H9 (cell line): ENCODE results near the gene RAPGEF6. TPM values are rescaled to one million over a fixed set of nuclear protein-coding genes. Genes with fewer than 3 reads are reported as not detected.

ENCODE experiments used
- DNase-seq: peaks from one replicate; pipeline ENCODE4 v3.0.0-alpha.2; 2017
- H2AFZ ChIP-seq: one replicate; pipeline ENCODE4 v1.6.1; 2013; ENCODE audit warnings: mild to moderate bottlenecking, low read length, control low read depth, moderate library complexity
- H2AK5ac ChIP-seq: 2 replicates; pipeline ENCODE4 v1.6.1; 2013; ENCODE audit warnings: low read length, control low read depth, mixed read lengths; ENCODE audit not compliant: insufficient read length
- H2BK120ac ChIP-seq: one replicate; pipeline ENCODE4 v1.6.1; 2013; ENCODE audit warnings: low read depth, mild to moderate bottlenecking, low read length, control low read depth, inconsistent platforms; ENCODE audit not compliant: poor library complexity, severe bottlenecking
- H2BK12ac ChIP-seq: 2 replicates; pipeline ENCODE4 v1.6.1; 2013; ENCODE audit warnings: low read length, control low read depth, mixed read lengths, low read depth; ENCODE audit not compliant: insufficient read length
- H2BK15ac ChIP-seq: 2 replicates; pipeline ENCODE4 v1.6.1; 2013; ENCODE audit warnings: low read depth, low read length, control low read depth
- H2BK20ac ChIP-seq: one replicate; pipeline ENCODE4 v1.6.1; 2013; ENCODE audit warnings: low read depth, mild to moderate bottlenecking, low read length, control low read depth, inconsistent platforms; ENCODE audit not compliant: poor library complexity, severe bottlenecking
- H2BK5ac ChIP-seq: 2 replicates; pipeline ENCODE4 v1.6.1; 2013; ENCODE audit warnings: low read length, control low read depth, mixed read lengths; ENCODE audit not compliant: insufficient read length
- H3K14ac ChIP-seq: 2 replicates; pipeline ENCODE4 v1.6.1; 2013; ENCODE audit warnings: low read length, control low read depth; ENCODE audit not compliant: insufficient read depth
- H3K18ac ChIP-seq: 2 replicates; pipeline ENCODE4 v1.6.1; 2013; ENCODE audit warnings: low read depth, mild to moderate bottlenecking, mixed read lengths, low read length, control low read depth; ENCODE audit not compliant: insufficient read length
- H3K23ac ChIP-seq: 2 replicates; pipeline ENCODE4 v1.6.1; 2013; ENCODE audit warnings: low read length, control low read depth, mixed read lengths, low read depth; ENCODE audit not compliant: insufficient read length
- H3K23me2 ChIP-seq: 2 replicates; pipeline ENCODE4 v1.6.1; 2013; ENCODE audit warnings: low read depth, mild to moderate bottlenecking, mixed read lengths, low read length, control low read depth; ENCODE audit not compliant: insufficient read length, poor library complexity, severe bottlenecking
- H3K27ac ChIP-seq: 2 replicates; pipeline ENCODE4 v1.5.1; 2013; ENCODE audit warnings: low read length, control low read depth, mixed read lengths, low read depth; ENCODE audit not compliant: insufficient read length
- H3K27me3 ChIP-seq: 2 replicates; pipeline ENCODE4 v1.6.1; 2013; ENCODE audit warnings: low read length, control low read depth, inconsistent platforms; ENCODE audit not compliant: insufficient read depth
- H3K4ac ChIP-seq: 2 replicates; pipeline ENCODE4 v1.6.1; 2013; ENCODE audit warnings: low read depth, mild to moderate bottlenecking, control low read depth, inconsistent platforms, low read length, moderate library complexity
- H3K4me1 ChIP-seq: 2 replicates; pipeline ENCODE4 v1.6.1; 2013; ENCODE audit warnings: low read length, control low read depth, inconsistent platforms; ENCODE audit not compliant: insufficient read depth
- H3K4me2 ChIP-seq: 2 replicates; pipeline ENCODE4 v1.6.1; 2013; ENCODE audit warnings: low read length, control low read depth, mixed read lengths; ENCODE audit not compliant: insufficient read length, insufficient read depth
- H3K56ac ChIP-seq: 2 replicates; pipeline ENCODE4 v1.6.1; 2013; ENCODE audit warnings: low read depth, mild to moderate bottlenecking, mixed read lengths, low read length, control low read depth; ENCODE audit not compliant: insufficient read length
- H3K79me1 ChIP-seq: 2 replicates; pipeline ENCODE4 v1.6.1; 2013; ENCODE audit warnings: low read depth, mild to moderate bottlenecking, moderate library complexity, low read length, control low read depth, inconsistent platforms; ENCODE audit not compliant: insufficient read depth, poor library complexity, severe bottlenecking
- H3K79me2 ChIP-seq: 2 replicates; pipeline ENCODE4 v1.6.1; 2013; ENCODE audit warnings: low read length, control low read depth, inconsistent platforms; ENCODE audit not compliant: insufficient read depth
- H3K9ac ChIP-seq: 2 replicates; pipeline ENCODE4 v1.6.1; 2013; ENCODE audit warnings: low read length, control low read depth, mixed read lengths; ENCODE audit not compliant: insufficient read length; ENCODE audit errors: extremely low read depth
- H3K9me3 ChIP-seq: one replicate; pipeline ENCODE4 v1.6.1; 2013; ENCODE audit warnings: low read depth, low read length, inconsistent platforms; ENCODE audit not compliant: control insufficient read depth
- H3T11ph ChIP-seq: one replicate; pipeline ENCODE4 v1.6.1; 2013; ENCODE audit warnings: mild to moderate bottlenecking, low read length, control low read depth, inconsistent platforms
- H4K20me1 ChIP-seq: one replicate; pipeline ENCODE4 v1.6.1; 2013; ENCODE audit not compliant: control insufficient read depth, insufficient read length, insufficient read depth
- H4K5ac ChIP-seq: 2 replicates; pipeline ENCODE4 v1.6.1; 2013; ENCODE audit warnings: low read depth, mild to moderate bottlenecking, mixed read lengths, low read length, control low read depth; ENCODE audit not compliant: insufficient read length
- H4K8ac ChIP-seq: replicated peaks from 2 replicates; pipeline ENCODE4 v1.6.1; 2013; ENCODE audit warnings: low read length, control low read depth, mixed read lengths, low read depth; ENCODE audit not compliant: insufficient read length
- H4K91ac ChIP-seq: 2 replicates; pipeline ENCODE4 v1.6.1; 2013; ENCODE audit warnings: low read depth, mild to moderate bottlenecking, moderate library complexity, mixed read lengths, low read length, control low read depth; ENCODE audit not compliant: insufficient read length
- H3K27ac Mint-ChIP-seq, 3 experiments: 2 replicates in 2 of 3; 3 replicates in 1 of 3; pipeline ENCODE4 v1.8.0; 2020 to 2021; ENCODE audit warnings: mixed read lengths in 3 of 3, mild to moderate bottlenecking in 1 of 3, moderate library complexity in 1 of 3
- H3K27me3 Mint-ChIP-seq: 2 replicates; pipeline ENCODE4 v1.8.0; 2021; ENCODE audit warnings: low read depth, mild to moderate bottlenecking, moderate library complexity, mixed read lengths
- H3K36me3 Mint-ChIP-seq, 3 experiments: 2 replicates in 2 of 3; 3 replicates in 1 of 3; pipeline ENCODE4 v1.8.0; 2020 to 2021; ENCODE audit warnings: low read depth in 3 of 3, mixed read lengths in 3 of 3; ENCODE audit not compliant: insufficient read depth in 1 of 3
- H3K4me1 Mint-ChIP-seq, 2 experiments: 2 replicates each; pipeline ENCODE4 v1.8.0; 2020; ENCODE audit warnings: mixed read lengths in 2 of 2
- H3K4me3 Mint-ChIP-seq, 2 experiments: 2 replicates in 1 of 2; 3 replicates in 1 of 2; pipeline ENCODE4 v1.8.0; 2020 to 2021; ENCODE audit warnings: mild to moderate bottlenecking in 2 of 2, mixed read lengths in 2 of 2, moderate library complexity in 1 of 2
- H3K9me3 Mint-ChIP-seq, 2 experiments: 2 replicates in 1 of 2; 3 replicates in 1 of 2; pipeline ENCODE4 v1.8.0; 2020; ENCODE audit warnings: mild to moderate bottlenecking in 2 of 2, mixed read lengths in 2 of 2, moderate library complexity in 1 of 2
- WGBS: extraction: QIAGEN DNeasy Blood & Tissue Kit; methylation state at CpG from one replicate; pipeline ENCODE4 v1.1.7; 2013; ENCODE audit warnings: missing lambda C conversion rate, low lambda C conversion rate, mixed read lengths; ENCODE audit not compliant: insufficient read length; ENCODE audit errors: extremely low coverage; 5-methylcytosine and 5-hydroxymethylcytosine counted together
- total RNA-seq: library from RNA; stranded (reverse); gene quantifications from 2 replicates; pipeline ENCODE4 v1.2.1, GENCODE V29; 2021
- TF ChIP-seq, protein P1 (sequence below): fragments of 200-600 bp; sonication (generic); conservative IDR thresholded peaks from 3 replicates; pipeline ENCODE4 v1.8.0; 2021; ENCODE audit warnings: antibody characterized with exemption, mild to moderate bottlenecking

The RAPGEF6 gene
- total RNA-seq, 1 experiment from 2014 or later: 19.7 TPM

DNA sequence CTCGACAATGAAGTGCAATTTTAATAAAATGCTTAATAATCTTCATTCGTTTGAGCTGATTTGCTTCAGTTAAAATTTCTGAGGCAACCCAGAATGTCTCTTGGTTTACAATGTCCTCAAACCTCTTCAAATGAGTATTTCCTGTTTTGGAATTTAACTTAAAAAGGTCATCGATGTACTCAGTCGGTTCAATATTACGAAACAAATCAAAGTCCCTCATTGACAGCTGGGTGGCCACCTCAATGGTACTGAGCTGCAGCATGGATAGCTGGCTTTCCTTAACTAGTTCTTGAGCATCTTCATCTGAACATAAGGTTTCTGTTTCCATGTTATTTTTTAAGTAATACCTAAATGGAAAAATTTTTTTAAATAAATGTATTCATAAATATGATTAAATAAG, 173.3 kb downstream of the RAPGEF6 start:
- Histone ChIP-seq H4K8ac (no peak overlapping the region), H3K23me2 (no peaks in the 10 kb centered on the region), H2BK15ac (no peak overlapping the region), H2BK5ac (no peak overlapping the region), H3K27me3 (no peaks in the 10 kb centered on the region), H2BK120ac (no peak overlapping the region), H3K14ac (no peak overlapping the region), H3K79me2 (no peaks in the 10 kb centered on the region), H3K4me2 (no peak overlapping the region), H4K91ac (no peak overlapping the region), H2BK20ac (no peak overlapping the region), H2BK12ac (no peak overlapping the region), H3K79me1 (no peaks in the 10 kb centered on the region), H3K4me1 (no peaks in the 10 kb centered on the region), H3K4ac (no peak overlapping the region), H3K23ac (no peak overlapping the region), H3K9me3 (no peaks in the 10 kb centered on the region), H3K18ac (no peak overlapping the region), H4K5ac (no peak overlapping the region), H3K9ac (no peak overlapping the region), H3T11ph (no peak overlapping the region), H2AK5ac (no peak overlapping the region), H2AFZ (no peak overlapping the region), H4K20me1 (no peaks in the 10 kb centered on the region), H3K27ac (no peak overlapping the region), H3K56ac (no peak overlapping the region)
- Mint-ChIP-seq H3K36me3 (peaks cover 0 to 18% (median 10%) of the 10 kb centered on the region in 3 experiments), H3K27me3 (no peaks in the 10 kb centered on the region), H3K9me3 (no peaks in the 10 kb centered on the region), H3K27ac (no peak overlapping the region), H3K4me1 (no peaks in the 10 kb centered on the region), H3K4me3 (no peak overlapping the region)
- TF ChIP-seq, protein P1, sequence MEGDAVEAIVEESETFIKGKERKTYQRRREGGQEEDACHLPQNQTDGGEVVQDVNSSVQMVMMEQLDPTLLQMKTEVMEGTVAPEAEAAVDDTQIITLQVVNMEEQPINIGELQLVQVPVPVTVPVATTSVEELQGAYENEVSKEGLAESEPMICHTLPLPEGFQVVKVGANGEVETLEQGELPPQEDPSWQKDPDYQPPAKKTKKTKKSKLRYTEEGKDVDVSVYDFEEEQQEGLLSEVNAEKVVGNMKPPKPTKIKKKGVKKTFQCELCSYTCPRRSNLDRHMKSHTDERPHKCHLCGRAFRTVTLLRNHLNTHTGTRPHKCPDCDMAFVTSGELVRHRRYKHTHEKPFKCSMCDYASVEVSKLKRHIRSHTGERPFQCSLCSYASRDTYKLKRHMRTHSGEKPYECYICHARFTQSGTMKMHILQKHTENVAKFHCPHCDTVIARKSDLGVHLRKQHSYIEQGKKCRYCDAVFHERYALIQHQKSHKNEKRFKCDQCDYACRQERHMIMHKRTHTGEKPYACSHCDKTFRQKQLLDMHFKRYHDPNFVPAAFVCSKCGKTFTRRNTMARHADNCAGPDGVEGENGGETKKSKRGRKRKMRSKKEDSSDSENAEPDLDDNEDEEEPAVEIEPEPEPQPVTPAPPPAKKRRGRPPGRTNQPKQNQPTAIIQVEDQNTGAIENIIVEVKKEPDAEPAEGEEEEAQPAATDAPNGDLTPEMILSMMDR: no peak
- WGBS: no CpG with 5 or more reads among the region's 5 CpGs
- DNase-seq: no peak
